ENCODE data around the gene KRT73.

Gene KRT73

DNA sequence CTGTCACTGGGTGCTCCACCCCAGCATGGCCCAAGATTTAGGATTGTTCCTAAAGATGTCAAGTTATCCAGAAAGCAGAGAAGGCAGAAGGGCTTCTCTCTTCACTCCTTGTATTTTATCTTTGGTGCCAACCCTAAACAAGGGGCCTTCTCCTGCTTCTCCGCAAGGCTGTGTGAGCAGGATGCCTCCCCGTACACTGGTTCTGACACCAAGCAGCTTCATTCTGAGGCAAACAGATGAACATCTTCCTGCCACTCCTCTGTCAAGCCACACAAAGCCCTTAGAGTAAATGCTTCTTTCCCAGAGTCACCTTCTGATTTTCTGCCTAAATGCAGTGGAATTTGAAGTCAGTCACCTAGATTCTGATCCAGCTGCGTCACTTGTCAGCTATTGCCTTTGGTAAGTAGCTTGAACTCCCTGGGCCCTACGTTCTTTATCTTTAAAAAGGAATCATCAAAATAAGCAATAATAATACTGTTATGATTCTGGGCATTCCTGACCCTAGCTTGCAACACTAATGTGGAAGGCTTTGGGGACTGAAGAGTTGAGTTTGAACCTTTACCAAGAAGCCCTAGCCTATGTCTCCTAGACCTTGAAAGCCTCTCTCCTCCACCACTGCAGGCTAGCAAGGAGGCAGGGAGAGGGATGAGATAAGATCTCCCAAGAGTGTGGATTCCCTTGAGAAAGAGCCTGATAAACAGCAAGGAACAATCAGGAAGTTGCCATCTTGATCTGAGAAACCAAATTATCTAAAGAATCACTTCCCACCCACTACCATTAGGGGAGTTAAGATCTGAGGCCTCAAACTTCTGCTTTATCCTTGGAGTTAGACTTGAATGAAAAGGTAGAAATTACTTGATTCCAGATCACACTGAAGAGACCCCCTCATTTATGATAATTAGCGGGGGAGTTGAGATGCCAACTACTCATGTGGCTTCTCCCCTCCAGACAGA, 5.7 kb downstream of the KRT73 start:
- TF ChIP-seq, protein P1, sequence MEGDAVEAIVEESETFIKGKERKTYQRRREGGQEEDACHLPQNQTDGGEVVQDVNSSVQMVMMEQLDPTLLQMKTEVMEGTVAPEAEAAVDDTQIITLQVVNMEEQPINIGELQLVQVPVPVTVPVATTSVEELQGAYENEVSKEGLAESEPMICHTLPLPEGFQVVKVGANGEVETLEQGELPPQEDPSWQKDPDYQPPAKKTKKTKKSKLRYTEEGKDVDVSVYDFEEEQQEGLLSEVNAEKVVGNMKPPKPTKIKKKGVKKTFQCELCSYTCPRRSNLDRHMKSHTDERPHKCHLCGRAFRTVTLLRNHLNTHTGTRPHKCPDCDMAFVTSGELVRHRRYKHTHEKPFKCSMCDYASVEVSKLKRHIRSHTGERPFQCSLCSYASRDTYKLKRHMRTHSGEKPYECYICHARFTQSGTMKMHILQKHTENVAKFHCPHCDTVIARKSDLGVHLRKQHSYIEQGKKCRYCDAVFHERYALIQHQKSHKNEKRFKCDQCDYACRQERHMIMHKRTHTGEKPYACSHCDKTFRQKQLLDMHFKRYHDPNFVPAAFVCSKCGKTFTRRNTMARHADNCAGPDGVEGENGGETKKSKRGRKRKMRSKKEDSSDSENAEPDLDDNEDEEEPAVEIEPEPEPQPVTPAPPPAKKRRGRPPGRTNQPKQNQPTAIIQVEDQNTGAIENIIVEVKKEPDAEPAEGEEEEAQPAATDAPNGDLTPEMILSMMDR (IDR thresholded peaks at IDR 0.05; ENCODE audit: unreplicated experiment in 3 of 3): no peak
- H3K36me3 Mint-ChIP-seq (ENCODE audit: low read depth): no peaks in the 10 kb centered on the region
- no peaks in the 10 kb centered on the region for H3K9me3 Mint-ChIP-seq
- peaks cover 71% of the 10 kb centered on the region for H3K27me3 Mint-ChIP-seq (ENCODE audit: low read depth)
- no peak overlapping the region for H3K27ac Mint-ChIP-seq
- no peak overlapping the region for H3K4me3 Mint-ChIP-seq
- no peaks in the 10 kb centered on the region for H3K4me1 Mint-ChIP-seq

DNA sequence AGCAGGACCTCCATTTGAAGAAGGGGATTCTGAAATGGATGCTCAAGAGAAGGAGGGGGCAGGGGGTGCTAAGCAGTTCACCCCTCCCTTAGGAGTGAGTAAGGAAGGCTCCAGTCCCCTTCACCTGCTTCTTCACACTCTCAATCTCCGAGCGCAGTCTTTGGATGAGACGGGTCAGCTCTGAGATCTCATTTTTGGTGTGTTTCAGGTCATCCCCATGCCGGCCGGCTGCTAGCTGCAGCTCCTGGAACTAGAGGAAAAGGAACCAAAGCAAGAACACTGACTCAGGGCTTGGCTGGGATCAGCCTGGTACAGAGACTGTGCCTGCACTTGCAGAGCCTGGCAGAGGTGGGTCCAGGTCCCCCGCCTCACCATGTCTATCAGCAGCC, 7.3 kb downstream of the KRT73 start:
- Mint-ChIP-seq H3K27me3 (ENCODE audit: low read depth) (peaks cover 67% of the 10 kb centered on the region), H3K9me3 (no peaks in the 10 kb centered on the region), H3K36me3 (ENCODE audit: low read depth) (no peaks in the 10 kb centered on the region), H3K27ac (no peak overlapping the region), H3K4me3 (no peak overlapping the region), H3K4me1 (no peaks in the 10 kb centered on the region)
- TF ChIP-seq, protein P1 (IDR thresholded peaks at IDR 0.05; ENCODE audit: unreplicated experiment in 3 of 3): no peak

DNA sequence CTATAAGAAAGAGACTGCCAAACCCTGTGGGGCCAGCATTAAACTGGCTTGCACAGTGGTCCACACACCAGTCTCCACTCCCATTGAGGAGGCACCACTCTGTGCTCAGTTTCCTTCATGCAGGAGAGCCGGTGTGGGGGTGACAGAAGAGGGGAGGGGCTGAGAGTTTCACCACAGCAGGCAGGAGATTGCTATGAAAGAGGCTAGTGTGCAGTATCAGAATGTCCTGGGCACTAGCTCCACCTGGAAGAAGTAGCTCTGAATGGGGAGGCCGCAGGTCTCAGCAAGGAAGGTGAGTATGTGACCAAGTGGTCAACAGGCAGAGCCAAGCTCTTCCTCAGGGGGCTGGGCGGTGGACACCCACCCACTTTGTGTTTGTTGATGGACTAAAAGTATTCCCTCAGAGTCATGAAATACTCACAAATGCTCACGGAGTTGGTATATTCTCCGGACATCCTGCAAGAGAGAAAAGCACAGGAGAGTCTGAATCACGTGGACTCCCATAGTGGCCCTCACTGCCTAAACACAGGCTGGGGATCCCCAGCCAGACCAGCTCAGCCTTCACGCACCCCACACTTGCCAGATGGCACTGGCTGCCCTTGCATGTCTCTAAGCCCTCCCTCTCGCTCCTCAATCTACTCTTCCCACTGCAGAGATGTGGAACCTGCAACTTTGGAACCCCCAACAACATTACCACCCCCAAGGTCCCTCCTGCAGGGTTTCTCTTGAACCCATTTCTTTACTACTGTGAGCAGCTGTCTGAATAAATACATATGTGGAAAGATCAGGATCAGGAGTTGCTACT, 9.3 kb downstream of the KRT73 start:
- Mint-ChIP-seq H3K36me3 (ENCODE audit: low read depth) (no peaks in the 10 kb centered on the region), H3K27ac (no peak overlapping the region), H3K4me1 (no peaks in the 10 kb centered on the region), H3K9me3 (no peaks in the 10 kb centered on the region), H3K27me3 (ENCODE audit: low read depth) (peaks cover 63% of the 10 kb centered on the region), H3K4me3 (no peak overlapping the region)
- TF ChIP-seq, protein P1 (IDR thresholded peaks at IDR 0.05; ENCODE audit: unreplicated experiment in 3 of 3): no peak

DNA sequence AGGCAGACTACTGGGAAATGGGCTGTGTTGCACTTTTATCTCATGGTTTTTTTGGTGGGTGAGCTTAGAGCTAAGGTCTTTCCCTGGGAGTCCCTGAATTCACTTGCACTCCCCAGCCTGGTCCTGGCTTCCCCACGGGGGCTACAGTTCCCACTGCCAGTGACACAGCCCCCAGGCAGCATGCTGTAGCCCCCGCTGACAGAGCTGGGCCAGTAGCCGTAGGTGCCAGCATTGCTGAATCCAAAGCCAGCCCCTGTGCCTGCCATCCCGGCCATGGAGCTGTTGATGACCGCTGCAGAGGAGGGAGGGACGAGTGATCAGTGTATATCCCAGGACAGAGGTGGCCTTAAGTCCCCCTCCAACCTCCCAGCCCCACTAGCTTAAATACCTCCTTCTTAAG, 10.2 kb downstream of the KRT73 start:
- Mint-ChIP-seq H3K36me3 (ENCODE audit: low read depth) (no peaks in the 10 kb centered on the region), H3K27me3 (ENCODE audit: low read depth) (peaks cover 62% of the 10 kb centered on the region), H3K27ac (no peak overlapping the region), H3K4me1 (no peaks in the 10 kb centered on the region), H3K4me3 (no peak overlapping the region), H3K9me3 (no peaks in the 10 kb centered on the region)
- TF ChIP-seq, protein P1 (IDR thresholded peaks at IDR 0.05; ENCODE audit: unreplicated experiment in 3 of 3): no peak

DNA sequence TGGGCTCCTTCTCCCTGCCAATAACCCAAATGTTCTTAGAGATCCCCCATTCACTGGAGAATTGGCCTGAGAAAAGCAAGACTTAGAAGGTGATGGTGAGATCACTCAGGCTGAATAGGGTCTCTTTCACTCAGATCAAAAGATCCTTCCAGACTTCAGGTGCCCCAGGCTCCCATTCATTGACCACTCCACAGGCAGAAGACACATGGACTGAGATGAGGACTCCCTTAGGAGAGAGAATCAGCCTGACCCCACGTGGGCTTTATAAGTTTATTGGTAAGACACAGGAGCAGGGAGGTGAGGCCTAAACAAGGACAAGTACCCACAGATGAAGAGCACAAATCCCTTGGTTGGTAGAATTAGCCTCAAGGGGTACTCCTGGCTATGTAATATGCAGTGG, 11.0 kb downstream of the KRT73 start:
- Mint-ChIP-seq H3K27ac (no peak overlapping the region), H3K27me3 (ENCODE audit: low read depth) (peaks cover 58% of the 10 kb centered on the region), H3K4me1 (no peaks in the 10 kb centered on the region), H3K36me3 (ENCODE audit: low read depth) (no peaks in the 10 kb centered on the region), H3K9me3 (no peaks in the 10 kb centered on the region), H3K4me3 (no peak overlapping the region)
- TF ChIP-seq, protein P1 (IDR thresholded peaks at IDR 0.05; ENCODE audit: unreplicated experiment in 3 of 3): no peak

Data from nephron (organoid).